Hematopoietic multipotent progenitor cell treated with erythropoietin and hydrocortisone succinate and interleukin-3 and kit ligand, for 17 days (in vitro differentiated cells): ENCODE measurements around the gene DTX2.
A peak's percentile ranks its signal among the peaks of the same experiment; 100 is the strongest.
"Not testable (repeated sequence)": the region's sequence is repeated elsewhere in the genome, so short reads cannot be mapped to it uniquely, and the experiment has no call there.

Experiments used
- DNase-seq: peaks from one replicate; pipeline ENCODE4 v3.0.0-alpha.2; 2015; ENCODE audit warnings: low spot score

Gene DTX2

GRCh38 chr7:76461464-76462101 is at the start of gene DTX2:
DTX2 (plus strand) TSS chr7:76461709; CDS start chr7:76480510, 18,801 bp downstream.
- not testable (repeated sequence) for DNase-seq

DNA sequence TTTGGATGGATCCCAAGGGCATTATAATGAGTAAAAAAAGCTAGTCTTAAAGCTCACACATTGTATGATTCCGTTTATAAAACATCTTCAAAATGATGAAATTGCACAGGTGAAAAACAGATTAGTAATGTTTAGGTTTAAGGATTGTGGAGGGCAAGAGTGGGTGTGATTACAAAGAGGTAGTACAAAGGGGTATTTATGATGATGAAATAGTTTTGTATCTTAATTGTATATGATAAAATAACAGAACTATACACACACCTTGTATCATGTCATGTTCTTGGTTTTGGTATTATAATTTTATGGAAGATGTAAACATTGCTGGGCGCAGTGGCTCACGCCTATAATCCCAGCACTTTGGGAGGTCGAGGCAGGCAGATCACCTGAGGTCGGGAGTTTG is 49.3 kb upstream of the DTX2 start:
- no peak for DNase-seq

DNA sequence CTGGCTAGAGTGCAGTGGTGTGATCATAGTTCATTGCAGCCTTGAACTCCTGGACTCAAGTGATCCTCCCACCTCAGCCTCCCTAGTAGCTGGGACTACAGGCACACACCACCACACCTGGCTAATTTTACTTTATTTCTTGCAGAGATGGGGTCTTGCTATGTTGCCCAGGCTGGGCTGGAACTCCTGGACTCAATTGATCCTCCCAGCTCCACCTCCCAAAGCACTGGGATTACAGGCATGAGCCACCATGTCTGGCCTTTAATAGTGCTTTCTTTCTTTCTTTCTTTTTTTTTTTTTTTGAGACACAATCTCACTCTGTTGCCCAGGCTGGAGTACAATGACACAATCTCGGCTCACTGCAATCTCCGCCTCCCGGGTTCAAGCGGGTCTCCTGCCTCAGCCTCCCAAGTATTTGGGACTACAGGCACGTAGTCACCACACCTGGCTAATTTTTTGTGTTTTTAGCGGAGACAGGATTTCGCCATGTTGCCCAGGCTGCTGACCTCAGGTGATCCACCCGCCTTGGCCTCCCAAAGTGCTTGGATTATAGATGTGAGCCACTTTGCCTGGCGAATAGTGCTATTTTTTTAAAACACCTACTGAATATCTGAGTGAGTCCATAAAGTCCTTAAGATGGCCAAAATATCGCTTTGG is 43.7 kb upstream of the DTX2 start:
- DNase-seq, result not testable (repeated sequence)

DNA sequence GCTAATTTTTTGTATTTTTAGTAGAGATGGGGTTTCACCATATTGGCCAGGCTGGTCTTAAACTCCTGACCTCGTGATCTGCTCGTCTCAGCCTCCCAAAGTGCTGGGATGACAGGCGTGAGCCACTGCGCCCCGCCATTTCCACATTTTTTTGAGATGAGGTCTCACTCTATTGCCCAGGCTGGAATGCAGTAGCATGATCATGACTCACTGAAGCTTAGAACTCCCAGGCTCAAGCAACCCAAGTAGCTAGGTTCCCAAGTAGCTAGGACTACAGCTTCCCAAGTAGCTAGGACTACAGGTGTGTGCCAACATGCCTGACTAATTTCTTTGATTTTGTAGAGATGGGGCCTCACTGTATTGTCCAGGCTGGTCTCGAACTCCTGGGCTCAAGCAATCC is 40.4 kb upstream of the DTX2 start:
- DNase-seq, result not testable (repeated sequence)

- no peak for DNase-seq
Observed at GRCh38 chr7:76423666-76424412, 37.7 kb upstream of the DTX2 start.

DNA sequence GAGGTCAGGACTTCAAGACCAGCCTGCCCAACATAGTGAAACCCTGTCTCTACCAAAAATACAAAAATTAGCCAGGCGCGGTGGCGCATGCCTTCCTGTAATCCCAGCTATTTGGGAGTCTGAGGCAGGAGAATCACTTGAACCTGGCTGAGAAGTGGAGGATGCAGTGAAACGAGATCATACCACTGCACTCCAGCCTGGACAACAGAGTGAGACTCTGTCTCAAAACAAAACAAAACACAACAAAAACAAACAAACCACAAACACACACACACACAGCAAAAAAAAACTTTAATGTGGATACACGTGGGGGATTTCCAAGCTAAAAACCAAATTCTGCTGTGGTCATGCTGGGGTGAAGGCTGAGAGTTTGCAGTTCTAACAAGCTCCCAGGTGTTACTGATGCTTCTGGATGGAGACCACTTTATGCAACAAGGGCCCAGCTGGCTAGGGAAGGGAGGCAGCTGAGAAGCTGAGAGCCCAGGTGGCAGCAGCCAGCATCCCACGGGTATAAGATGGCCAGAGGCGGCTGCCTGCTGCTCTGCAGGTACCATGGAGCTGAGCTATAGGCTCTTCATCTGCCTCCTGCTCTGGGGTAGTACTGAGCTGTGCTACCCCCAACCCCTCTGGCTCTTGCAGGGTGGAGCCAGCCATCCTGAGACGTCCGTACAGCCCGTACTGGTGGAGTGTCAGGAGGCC is 36.9 kb upstream of the DTX2 start, which contains the start of gene ZP3:
Gene ZP3, plus strand, starts transcription at position 538 of the 699 bp plus-strand sequence. Its CDS starts 15 bp downstream, at position 553.
- no peak for DNase-seq

GRCh38 chr7:76425156-76425555 is 36.4 kb upstream of the DTX2 start:
- no peak for DNase-seq

GRCh38 chr7:76425558-76425957 is 36.0 kb upstream of the DTX2 start:
- not testable (repeated sequence) for DNase-seq

- no peak for DNase-seq
Observed at GRCh38 chr7:76426246-76426645, 35.3 kb upstream of the DTX2 start.

- no peak for DNase-seq
Observed at GRCh38 chr7:76427635-76428034, 33.9 kb upstream of the DTX2 start.

DNA sequence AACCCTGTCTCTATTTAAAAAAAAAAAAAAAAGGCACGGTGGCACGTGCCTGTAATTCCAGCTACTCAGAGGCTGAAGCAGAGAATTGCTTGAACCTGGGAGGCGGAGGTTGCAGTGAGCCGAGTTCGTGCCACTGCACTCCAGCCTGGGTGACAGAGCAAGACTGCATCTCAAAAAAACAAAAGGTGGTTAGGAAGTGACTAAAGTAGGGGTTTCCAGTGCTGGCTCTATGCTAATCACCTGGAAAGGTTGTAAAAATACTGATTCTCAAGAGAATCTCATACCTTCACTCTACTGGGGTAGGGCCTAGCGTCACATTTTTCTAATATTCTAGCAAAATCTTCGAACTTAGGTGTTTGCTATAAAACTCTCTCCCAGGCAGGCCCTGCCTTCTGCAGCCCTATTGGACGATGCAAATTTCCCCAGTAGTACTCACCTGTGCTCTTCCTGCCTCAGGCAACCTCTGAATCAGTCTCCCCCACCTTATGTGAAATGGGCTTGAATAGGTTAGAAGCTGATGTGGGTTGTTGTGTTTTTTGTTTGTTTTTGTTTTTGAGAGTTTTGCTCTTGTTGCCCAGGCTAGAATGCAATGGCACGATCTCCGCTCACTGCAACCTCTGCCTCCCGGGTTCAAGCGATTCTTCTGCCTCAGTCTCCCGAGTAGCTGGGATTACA is 33.2 kb upstream of the DTX2 start:
- DNase-seq, result no peak

DNA sequence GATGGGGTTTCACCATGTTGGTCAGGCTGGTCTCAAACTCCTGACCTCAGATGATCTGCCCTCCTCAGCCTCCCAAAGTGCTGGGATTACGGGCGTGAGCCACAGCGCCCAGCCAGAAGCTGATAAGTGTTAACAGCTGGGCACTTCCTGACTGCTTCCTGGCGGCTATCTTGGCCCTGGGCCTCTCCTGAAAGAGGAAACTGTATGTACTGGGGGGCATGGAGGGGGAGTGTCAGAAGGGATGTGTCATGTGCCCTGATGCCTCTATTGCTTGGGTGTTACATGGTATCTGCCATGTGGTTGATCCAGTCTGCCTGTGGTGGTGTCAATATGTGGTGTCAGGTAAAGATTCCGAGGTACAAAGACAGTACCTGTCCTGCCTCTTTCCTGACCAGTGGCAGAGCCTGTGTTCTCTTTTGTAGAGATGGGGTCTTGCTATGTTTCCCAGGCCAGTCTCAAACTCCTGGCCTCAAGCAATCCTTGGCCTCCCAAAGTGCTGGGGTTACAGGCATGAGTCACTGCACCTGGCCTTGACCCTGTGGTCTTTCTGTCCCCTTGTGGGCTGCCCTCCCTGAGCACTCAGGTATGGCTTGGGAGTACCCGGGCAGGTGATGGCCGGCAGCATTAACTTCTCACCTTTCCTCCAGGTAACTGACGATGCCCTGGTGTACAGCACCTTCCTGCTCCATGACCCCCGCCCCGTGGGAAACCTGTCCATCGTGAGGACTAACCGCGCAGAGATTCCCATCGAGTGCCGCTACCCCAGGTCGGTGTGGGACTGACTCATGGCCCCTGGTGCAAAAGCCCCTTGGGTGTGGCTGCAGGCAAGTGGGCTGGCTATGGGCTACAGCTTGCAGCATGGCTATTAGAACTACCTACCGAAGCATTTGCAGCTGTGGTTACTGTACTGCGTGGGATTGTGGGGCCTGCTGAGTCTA is 32.4 kb upstream of the DTX2 start:
- DNase-seq, result no peak

DNA sequence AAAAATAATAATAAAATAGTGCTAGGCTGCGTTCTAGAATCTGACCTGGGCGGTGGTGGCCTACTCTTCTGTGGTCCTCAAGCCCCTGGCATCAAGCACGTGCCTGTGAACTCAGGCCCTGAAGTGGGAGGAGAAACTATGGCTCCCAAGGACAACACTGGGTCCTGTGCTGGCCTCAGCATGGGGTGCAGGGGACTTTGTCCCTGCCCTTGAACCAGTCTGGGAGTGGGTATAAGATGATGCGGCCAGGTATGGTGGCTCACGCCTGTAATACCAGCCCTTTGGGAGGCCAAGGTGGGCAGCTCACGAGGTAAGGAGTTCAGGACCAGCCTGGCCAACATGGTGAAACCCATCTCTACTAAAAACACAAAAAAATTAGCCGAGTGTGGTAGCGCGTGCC is 31.3 kb upstream of the DTX2 start:
- no peak for DNase-seq

- DNase-seq, result no peak
Observed at GRCh38 chr7:76430836-76431235, 30.7 kb upstream of the DTX2 start.

DNA sequence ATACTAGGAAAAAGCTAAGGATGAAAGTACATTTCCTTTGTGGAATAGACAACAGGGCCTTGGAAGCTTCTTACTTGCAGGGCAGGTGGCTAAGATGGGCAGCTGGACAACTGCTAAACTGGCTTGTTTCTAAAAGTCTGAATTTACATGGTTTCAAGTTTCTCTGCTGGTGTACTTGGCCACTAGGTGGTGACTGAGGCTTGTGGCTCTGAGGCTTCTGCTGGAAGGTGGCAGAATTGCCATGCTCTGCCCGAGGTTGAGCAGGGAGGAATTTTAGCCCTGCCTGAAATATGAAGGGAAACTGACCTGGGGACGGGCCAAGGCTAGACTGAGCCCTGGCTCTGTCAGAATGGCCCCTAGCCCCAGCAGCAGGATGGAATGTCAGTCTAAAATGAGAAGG is 23.6 kb upstream of the DTX2 start:
- DNase-seq, result peak; percentile 39

GRCh38 chr7:76439120-76439888 is 22.2 kb upstream of the DTX2 start:
- DNase-seq, result not testable (repeated sequence)

DNA sequence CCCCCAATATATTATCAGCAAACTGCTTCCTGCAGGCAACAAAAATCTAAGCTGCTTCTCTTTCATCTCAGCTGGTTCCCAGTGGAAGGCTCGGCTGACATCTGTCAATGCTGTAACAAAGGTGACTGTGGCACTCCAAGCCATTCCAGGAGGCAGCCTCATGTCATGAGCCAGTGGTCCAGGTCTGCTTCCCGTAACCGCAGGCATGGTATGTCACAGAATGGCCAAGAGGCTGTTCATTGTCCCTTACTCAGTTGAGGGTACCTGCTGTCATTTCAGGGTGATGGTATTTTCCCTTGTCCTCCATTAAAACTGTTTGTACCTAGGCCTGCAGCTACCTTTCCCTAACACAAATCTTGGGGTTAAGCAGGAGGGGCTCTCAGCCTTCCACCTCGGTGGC is 21.1 kb upstream of the DTX2 start:
- DNase-seq, result not testable (repeated sequence)

DNA sequence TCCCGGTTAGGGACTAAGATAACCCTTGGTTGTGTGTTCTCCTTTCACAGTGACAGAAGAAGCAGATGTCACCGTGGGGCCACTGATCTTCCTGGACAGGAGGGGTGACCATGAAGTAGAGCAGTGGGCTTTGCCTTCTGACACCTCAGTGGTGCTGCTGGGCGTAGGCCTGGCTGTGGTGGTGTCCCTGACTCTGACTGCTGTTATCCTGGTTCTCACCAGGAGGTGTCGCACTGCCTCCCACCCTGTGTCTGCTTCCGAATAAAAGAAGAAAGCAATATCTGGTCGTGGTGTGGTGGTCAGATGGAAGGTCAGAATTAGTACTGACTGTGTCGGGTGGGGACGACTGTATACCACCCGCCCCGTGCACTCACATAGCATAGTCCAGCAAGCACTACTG is 19.7 kb upstream of the DTX2 start:
- DNase-seq, result not testable (repeated sequence)

GRCh38 chr7:76442664-76443446 is 18.7 kb upstream of the DTX2 start:
- not testable (repeated sequence) for DNase-seq
